Measurements from ENCODE around the gene IL12RB2. TPM values are rescaled to one million over a fixed set of nuclear protein-coding genes. Genes with fewer than 3 reads are reported as not detected.

IL12RB2 gene
- total and polyA plus RNA-seq, 2 of the 13 experiments (the other 11 are each of a cell fraction or from before 2014, with no cell fraction given) = not detected

DNA sequence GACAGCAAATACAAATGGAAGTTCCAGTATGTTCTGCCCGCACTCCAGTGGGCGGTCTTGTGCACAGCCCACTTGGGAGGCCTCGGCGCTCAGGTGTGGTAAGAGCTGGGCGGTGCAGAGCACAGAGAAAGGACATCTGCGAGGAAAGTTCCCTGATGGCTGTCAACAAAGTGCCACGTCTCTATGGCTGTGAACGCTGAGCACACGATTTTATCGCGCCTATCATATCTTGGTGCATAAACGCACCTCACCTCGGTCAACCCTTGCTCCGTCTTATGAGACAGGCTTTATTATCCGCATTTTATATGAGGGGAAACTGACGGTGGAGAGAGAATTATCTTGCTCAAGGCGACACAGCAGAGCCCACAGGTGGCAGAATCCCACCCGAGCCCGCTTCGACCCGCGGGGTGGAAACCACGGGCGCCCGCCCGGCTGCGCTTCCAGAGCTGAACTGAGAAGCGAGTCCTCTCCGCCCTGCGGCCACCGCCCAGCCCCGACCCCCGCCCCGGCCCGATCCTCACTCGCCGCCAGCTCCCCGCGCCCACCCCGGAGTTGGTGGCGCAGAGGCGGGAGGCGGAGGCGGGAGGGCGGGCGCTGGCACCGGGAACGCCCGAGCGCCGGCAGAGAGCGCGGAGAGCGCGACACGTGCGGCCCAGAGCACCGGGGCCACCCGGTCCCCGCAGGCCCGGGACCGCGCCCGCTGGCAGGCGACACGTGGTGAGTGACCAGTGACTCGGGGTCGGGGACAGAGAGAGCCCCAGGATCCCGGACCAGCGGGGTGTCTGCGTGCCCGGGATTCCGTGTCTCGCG, at the start of gene IL12RB2 (continued):
- TF ChIP-seq, protein P1, sequence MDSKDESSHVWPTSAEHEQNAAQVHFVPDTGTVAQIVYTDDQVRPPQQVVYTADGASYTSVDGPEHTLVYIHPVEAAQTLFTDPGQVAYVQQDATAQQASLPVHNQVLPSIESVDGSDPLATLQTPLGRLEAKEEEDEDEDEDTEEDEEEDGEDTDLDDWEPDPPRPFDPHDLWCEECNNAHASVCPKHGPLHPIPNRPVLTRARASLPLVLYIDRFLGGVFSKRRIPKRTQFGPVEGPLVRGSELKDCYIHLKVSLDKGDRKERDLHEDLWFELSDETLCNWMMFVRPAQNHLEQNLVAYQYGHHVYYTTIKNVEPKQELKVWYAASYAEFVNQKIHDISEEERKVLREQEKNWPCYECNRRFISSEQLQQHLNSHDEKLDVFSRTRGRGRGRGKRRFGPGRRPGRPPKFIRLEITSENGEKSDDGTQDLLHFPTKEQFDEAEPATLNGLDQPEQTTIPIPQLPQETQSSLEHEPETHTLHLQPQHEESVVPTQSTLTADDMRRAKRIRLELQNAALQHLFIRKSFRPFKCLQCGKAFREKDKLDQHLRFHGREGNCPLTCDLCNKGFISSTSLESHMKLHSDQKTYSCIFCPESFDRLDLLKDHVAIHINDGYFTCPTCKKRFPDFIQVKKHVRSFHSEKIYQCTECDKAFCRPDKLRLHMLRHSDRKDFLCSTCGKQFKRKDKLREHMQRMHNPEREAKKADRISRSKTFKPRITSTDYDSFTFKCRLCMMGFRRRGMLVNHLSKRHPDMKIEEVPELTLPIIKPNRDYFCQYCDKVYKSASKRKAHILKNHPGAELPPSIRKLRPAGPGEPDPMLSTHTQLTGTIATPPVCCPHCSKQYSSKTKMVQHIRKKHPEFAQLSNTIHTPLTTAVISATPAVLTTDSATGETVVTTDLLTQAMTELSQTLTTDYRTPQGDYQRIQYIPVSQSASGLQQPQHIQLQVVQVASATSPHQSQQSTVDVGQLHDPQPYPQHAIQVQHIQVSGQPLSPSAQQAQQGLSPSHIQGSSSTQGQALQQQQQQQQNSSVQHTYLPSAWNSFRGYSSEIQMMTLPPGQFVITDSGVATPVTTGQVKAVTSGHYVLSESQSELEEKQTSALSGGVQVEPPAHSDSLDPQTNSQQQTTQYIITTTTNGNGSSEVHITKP (CRISPR knock-in tag; IDR thresholded peaks at IDR 0.05; ENCODE audit: low read depth) = no peak
- no peak for TF ChIP-seq CBX2 (IDR thresholded peaks at IDR 0.05; ENCODE audit: low read depth, low read length)
- TF ChIP-seq CBX2 (CRISPR knock-in tag; IDR thresholded peaks at IDR 0.05; ENCODE audit: low read depth) = no peak
- TF ChIP-seq ZNF567 (CRISPR knock-in tag; IDR thresholded peaks at IDR 0.05; ENCODE audit: borderline replicate concordance) = no peak
- TF ChIP-seq RFXANK (CRISPR knock-in tag; IDR thresholded peaks at IDR 0.05) = no peak
- TF ChIP-seq, protein P2, sequence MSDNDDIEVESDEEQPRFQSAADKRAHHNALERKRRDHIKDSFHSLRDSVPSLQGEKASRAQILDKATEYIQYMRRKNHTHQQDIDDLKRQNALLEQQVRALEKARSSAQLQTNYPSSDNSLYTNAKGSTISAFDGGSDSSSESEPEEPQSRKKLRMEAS (IDR thresholded peaks at IDR 0.05) = no peak
- TF ChIP-seq RORA (CRISPR knock-in tag; IDR thresholded peaks at IDR 0.05) = no peak
- TF ChIP-seq LCORL (IDR thresholded peaks at IDR 0.05) = no peak
- TF ChIP-seq LCORL (CRISPR knock-in tag; IDR thresholded peaks at IDR 0.05) = no peak
- no peak for TF ChIP-seq ZNF253 (CRISPR knock-in tag; IDR thresholded peaks at IDR 0.05; ENCODE audit: borderline replicate concordance)
- TF ChIP-seq YEATS4 (CRISPR knock-in tag; IDR thresholded peaks at IDR 0.05; ENCODE audit: borderline replicate concordance) = no peak
- TF ChIP-seq, protein P3, sequence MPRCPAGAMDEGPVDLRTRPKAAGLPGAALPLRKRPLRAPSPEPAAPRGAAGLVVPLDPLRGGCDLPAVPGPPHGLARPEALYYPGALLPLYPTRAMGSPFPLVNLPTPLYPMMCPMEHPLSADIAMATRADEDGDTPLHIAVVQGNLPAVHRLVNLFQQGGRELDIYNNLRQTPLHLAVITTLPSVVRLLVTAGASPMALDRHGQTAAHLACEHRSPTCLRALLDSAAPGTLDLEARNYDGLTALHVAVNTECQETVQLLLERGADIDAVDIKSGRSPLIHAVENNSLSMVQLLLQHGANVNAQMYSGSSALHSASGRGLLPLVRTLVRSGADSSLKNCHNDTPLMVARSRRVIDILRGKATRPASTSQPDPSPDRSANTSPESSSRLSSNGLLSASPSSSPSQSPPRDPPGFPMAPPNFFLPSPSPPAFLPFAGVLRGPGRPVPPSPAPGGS (CRISPR knock-in tag; IDR thresholded peaks at IDR 0.05) = no peak
- TF ChIP-seq ZNF841 (CRISPR knock-in tag; IDR thresholded peaks at IDR 0.05; ENCODE audit: borderline replicate concordance) = no peak
